Stimulated activated CD4-positive, alpha-beta T cell treated with anti-CD3 and anti-CD28 coated beads, Interleukin-4, amount 100 ng/mL, for 1 hour (primary cell): Measurements from ENCODE around the gene ACVR2B.

ENCODE experiments used
- DNase-seq: peaks from one replicate; pipeline ENCODE4 v3.0.0-alpha.2; 2020

ACVR2B gene

DNA sequence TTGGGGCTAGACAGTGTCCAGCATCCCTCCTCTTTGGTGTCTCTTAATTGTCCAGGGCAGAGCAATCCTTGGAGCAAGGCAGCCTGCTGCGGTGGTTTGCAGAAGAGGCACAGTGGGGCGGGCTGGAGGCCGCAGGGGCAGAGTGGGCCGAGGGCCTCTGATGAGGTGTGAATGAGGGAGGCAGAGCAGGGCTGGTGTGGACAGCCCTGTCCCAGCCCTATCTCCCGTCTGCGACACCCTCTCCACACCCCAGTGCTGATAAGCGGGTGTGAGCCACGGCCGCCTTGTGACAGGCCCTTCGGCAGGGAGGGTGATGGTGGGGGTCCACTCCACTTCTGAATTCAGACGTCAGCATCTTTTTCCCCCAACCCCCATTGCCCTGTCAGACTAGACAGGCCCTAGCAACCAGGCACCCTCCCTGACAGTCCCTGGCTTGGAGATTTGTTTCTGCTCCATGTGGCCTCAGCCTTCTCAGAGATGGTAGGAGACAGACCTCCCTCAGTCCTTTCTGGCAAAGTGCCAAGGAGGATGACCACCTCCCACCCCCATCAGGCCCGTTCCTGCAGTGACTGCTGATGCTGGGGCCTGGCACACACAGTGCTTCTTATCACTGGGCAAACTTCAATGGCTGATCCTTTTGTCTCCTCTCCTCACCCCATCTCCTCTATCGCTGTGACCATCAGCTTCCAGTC, 79.7 kb downstream of the ACVR2B start:
- no peak for DNase-seq

DNA sequence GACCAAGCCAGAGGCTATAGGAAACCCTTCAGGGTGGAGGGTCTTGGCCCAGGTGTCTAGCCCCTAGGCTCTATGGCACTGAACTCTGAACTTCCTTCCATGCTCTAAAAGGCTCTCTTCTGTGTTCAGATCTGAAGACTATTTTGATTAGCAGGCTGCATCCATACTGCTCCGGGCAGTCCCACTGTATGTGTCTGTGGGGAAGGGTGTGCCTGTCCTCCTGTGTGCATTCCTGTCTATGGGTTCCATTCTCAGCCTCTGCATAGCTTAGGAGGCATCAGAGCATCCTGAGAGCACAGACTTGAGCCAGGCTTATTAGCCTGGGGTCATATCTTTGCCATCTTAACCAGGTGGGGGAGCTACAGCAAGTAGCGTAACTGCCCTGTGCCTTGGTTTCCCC, 80.5 kb downstream of the ACVR2B start:
- no peak for DNase-seq

DNA sequence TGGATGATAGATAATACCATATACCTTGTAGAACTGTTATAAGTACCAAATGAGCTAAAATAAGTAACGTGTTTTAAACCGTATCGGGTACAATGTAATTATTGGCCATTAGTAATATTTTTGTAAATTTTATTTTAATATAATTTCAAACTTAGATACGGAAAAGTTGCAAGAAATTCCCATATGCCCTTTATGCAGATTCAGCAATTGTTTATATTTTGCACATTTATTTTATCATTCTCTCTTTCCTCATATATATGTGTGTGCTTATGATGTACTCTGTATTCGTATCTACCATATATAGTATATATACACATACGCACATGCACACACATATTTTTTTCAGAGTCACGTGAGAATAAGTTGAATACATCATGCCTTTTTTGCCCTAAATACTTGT, 80.9 kb downstream of the ACVR2B start:
- DNase-seq, result no peak

DNA sequence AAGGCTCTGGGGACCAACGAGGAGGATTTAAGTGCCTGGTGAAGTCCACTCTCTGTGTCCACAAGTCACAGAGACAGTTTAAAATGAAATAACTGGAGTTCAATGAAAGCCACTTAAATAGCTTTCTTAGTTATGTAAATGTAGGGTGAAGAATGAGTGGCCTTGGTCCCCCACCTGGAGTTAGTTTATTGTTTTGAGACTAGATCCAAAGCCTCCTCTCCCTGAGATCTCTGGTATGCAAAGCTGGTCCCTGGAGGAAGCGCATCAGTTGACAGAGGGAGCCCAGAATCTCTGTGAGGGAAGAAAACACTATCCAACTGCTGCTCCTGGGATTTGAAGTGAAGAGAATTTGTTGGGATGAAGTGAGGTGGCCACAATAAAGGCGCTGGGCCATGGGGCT, 83.0 kb downstream of the ACVR2B start:
- DNase-seq, result no peak

DNA sequence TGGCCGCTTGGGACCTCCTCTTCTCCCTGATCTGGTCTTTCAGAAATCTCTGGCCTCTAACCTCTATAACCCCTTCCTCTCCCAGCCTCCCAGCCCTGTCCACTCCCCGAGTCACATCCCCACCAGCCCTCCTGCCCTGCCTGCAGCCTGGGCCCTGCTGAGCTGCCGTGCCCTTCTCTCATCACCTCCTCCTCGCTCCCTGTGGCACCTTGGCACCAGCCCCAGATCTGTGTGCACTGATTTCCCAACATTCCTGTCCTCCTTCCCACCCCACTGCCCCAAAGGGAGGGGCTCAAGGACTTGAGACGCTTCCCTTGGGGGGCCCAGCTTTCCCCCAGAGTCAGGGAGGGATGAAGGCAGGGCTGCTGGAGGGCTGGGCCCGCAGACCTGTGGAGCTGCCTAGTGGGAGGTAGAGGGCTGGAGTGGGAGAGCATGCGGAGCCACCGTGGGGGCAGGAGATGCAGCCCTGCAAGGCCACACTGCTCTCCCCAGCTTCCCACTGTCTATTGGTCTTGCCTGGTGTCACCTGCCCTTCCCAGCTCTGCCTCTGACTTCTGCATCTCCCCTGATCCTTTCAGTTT, 85.2 kb downstream of the ACVR2B start:
- DNase-seq, result no peak

DNA sequence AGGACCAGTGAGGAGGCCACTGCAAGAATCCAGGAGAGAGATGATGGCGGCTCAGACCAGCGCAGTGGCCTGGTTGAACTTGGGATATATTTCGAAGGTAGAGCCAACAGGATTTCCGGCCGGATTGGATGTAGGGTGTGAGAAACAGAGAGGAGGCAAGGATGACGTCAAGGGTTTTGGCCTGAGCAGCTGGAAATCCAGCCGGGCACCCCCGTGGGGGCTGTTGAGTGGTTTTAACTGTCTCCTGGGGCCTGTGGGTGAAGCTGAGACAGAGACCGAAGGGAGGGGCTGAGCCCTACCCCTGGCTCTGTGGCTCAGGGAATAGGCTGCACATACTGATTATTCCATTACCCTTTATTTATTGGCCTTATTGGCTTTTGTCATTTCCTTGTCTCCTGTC, 88.1 kb downstream of the ACVR2B start:
- no peak for DNase-seq
